NCI-H524 (cell line): ENCODE measurements around the gene CYTH3.
"Not testable (repeated sequence)": the region's sequence is repeated elsewhere in the genome, so short reads cannot be mapped to it uniquely, and the experiment has no call there.

ENCODE experiments used
- DNase-seq, 2 experiments: peaks; one replicate each; lab custom pipeline; 2025; lab: John Stamatoyannopoulos, UW

Gene CYTH3

GRCh38 chr7:6283391-6284054 lies 11.1 kb upstream of the CYTH3 start:
- DNase-seq: not testable (repeated sequence)

GRCh38 chr7:6279937-6280336 lies 7.5 kb upstream of the CYTH3 start:
- DNase-seq: no peak

DNA sequence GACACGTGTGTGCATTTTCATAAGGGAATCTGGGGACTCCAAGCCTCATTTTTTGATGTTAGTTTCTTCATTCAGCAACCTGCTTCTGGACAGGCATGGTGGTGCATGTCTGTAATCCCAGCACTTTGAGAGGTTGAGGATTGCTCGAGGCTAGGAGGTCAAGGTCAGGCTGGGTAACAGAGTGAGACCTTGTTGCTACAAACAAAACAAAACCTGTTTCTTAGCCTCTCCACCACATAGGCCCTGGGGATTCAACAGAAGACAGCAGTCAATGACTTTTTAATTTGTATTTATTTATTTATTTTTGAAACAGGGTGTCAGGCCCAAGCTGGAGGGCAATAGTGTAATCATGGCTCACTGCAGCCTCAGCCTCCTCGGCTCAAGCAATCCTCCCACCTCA lies 6.9 kb upstream of the CYTH3 start:
- DNase-seq: no peak

GRCh38 chr7:6278749-6279310 lies 6.4 kb upstream of the CYTH3 start:
- DNase-seq: no peak

DNA sequence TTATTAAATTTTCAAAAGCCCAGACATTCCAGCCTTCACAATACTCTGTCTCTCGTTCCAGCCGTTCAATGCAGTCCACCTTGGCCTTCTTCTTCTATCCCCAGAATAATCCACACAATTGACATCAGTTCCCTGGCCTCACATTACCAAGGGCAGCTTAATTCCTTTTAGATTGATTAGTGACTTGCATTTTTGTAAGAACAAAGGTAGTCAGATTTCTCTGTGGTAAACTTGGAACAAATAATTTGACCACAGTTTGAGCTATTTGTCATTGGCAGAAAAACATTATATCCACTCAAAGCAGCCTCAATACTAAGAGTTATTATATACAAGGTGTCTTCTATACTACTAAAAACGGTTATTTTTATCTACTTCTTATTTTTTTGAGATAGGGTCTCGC lies 5.1 kb upstream of the CYTH3 start:
- DNase-seq: no peak

GRCh38 chr7:6276911-6277408 lies 4.5 kb upstream of the CYTH3 start:
- DNase-seq: peak; percentile 8 to 65

DNA sequence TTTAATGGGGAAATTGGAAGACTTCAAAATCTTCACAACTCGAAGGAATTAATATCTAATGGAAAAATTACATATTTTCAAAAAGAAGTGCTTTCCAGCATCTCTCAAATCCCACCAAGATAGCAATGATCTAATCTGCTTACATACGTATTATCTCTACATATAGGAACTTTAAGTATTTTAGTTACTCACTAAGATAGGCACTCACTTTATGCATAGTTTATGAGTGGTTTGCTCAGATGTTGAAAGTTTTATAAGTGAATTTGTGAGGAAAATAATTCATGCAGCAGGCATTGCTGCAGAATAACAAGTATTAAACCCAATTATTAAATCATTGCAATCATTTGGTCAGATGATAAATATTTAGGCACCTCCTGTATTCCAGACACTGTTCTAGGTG lies 2.3 kb upstream of the CYTH3 start:
- no peak for DNase-seq

DNA sequence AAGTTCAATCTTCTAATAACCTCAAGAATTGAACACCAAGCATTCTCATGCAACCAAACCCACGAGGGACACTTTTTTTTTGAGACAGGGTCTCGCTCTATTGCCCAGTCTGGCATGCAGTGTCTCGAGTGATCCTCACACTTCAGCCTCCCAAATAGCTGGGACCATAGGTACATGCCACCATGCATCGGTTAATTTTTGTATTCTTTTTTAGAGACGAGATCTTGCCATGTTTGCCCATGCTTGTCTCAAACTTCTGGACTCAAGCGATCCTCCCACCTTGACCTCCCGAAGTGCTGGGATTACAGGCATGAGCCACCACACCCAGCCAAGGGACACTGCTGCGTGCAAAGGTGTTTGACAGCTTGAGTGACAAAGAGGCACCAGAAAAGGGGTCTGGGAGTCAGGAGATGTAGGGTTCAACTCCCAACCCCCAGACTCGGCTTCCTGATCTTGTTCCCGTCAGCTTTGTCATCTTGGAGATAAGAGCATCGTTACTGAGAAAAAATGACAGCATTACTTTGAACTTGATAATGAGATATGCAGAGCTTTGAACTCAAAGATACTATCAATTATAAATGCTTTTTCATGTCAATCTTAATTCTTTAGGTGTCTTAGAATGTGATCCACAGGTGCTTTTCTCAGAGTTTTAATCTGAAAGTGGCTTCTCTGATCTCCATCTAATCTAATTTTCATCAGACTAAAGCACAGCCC lies 1.6 kb upstream of the CYTH3 start:
- no peak for DNase-seq

- DNase-seq: peak; percentile 85 to 95
These were observed 985 bp upstream of the CYTH3 start for GRCh38 chr7:6273380-6273837.

DNA sequence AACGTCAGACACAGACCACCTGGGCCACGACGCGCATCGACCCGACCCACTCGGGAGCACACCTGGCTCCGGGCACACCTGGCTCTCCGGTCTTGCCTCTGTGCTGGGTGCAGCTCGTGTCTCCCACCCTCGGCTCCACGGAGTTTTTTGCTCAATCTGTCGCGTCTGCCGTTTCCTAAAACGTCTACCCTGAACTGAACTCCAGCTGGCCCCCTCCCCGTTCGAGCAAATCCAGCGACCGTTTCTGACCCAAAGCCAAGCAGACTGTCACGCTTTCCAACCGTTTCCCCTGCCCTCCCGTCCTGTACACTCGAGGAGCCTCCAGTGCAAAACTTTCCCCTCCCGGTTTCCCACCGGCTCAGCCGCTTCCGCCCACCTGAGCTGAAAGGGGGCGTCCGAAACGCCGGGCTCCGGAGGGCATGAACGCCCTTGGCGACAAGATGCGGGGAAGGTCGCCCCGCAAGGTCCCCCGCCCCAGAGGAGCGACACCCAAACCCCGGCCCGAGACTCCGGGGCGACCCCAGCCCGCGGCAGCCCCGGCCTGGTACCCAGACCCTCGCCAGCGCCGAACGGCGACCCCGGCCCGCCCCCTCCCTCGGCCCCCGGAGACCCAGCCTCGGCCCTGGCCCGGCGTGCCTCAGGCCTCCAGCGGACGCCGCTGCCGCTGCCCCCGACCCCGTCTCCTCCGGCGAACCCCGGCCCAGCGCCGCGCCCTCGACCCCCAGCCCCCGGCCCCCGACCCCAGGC lies 557 bp downstream of the CYTH3 start:
- peak in 1 of 2 experiments; percentile 32 for DNase-seq

DNA sequence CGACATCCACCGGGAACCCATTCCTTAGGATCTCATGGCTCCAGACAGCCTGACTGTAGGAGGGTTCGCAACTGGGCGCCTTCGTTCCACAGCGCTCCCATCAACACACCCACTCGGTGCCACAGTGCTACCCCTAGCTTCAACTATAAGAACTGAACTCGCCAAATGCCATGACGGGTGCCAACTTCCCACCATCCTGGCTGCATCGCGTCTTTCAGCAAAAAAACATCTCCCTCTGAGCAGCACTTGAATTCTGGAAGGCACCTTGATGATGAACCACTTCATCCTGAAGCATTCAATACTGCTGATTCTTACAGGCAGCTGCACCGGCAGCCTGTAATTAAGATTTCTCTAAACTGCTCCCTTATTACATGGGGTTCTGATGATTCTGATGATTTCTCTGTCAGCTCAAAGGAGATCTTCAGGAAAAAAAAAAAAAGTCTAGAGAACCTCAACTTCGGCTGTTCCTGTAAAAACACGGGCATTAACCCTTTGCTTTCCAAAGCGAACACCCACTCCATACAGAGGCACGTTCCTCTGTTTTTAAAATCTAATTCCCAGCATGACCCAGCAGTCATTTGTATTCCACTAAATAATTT lies 1.3 kb downstream of the CYTH3 start:
- DNase-seq: peak; percentile 50 to 61

GRCh38 chr7:6269527-6269926 lies 2.9 kb downstream of the CYTH3 start:
- no peak for DNase-seq

- DNase-seq: no peak
These were observed 3.5 kb downstream of the CYTH3 start for GRCh38 chr7:6268907-6269306.

GRCh38 chr7:6268023-6268900 lies 4.2 kb downstream of the CYTH3 start:
- DNase-seq: peak; percentile 10 to 67

- no peak for DNase-seq
These were observed 5.7 kb downstream of the CYTH3 start for GRCh38 chr7:6266699-6267098.

DNA sequence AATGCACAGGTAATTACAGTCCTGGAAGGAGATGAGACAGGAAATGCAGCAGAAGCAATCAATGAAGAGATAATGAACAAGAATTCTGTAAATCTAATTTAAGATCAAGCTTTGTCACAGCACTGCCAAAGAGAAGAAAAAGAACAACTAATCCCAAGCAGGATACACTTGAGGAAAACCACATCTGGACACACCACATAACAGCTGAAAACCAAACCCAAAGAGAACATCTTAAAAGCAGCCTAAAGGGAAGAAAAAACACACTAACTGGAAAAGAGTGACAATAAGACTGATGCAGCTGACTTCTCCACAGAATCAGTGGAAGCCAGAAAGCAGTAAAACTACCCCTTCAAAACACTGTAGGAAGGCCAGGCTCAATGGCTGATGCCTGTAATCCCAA lies 10.2 kb downstream of the CYTH3 start:
- no peak for DNase-seq

GRCh38 chr7:6261699-6262098 lies 10.7 kb downstream of the CYTH3 start:
- DNase-seq: no peak

GRCh38 chr7:6260291-6261187 lies 11.9 kb downstream of the CYTH3 start:
- no peak for DNase-seq

GRCh38 chr7:6259257-6259656 lies 13.2 kb downstream of the CYTH3 start:
- DNase-seq: no peak
